Calu3 (cell line): ENCODE measurements around the gene VASP. TPM values are rescaled to one million over a fixed set of nuclear protein-coding genes. Genes with fewer than 3 reads are reported as not detected.
A peak's percentile ranks its signal among the peaks of the same experiment; 100 is the strongest.

Source experiments
- BruUV-seq: library from RNA; stranded (reverse); fragments of 400-500 nt; replicated peaks from 2 replicates; lab custom pipeline; 2021; lab: Mats Ljungman, UMichigan
- CTCF ChIA-PET: fragments of 300-600 bp; sonication (Branson Sonifier 250); formaldehyde crosslinking; loops from one replicate; lab custom pipeline; 2022; ENCODE audit warnings: antibody characterized with exemption; lab: Charles Lee
- DNase-seq: peaks from one replicate; pipeline ENCODE4 v3.0.0; 2022
- H3K27ac Mint-ChIP-seq: one replicate; pipeline ENCODE4 v1.8.0; 2022; ENCODE audit warnings: mixed read lengths; ENCODE audit not compliant: unreplicated experiment
- H3K27me3 Mint-ChIP-seq: one replicate; pipeline ENCODE4 v1.8.0; 2022; ENCODE audit warnings: mixed read lengths; ENCODE audit not compliant: unreplicated experiment
- H3K36me3 Mint-ChIP-seq: one replicate; pipeline ENCODE4 v1.8.0; 2022; ENCODE audit warnings: mild to moderate bottlenecking, moderate library complexity, mixed read lengths; ENCODE audit not compliant: insufficient read depth, unreplicated experiment
- H3K4me1 Mint-ChIP-seq: one replicate; pipeline ENCODE4 v1.8.0; 2022; ENCODE audit warnings: mild to moderate bottlenecking, low read depth, mixed read lengths; ENCODE audit not compliant: unreplicated experiment
- H3K4me3 Mint-ChIP-seq: one replicate; pipeline ENCODE4 v1.8.0; 2022; ENCODE audit warnings: mild to moderate bottlenecking, low read depth, moderate library complexity, mixed read lengths; ENCODE audit not compliant: unreplicated experiment
- H3K9me3 Mint-ChIP-seq: one replicate; pipeline ENCODE4 v1.8.0; 2022; ENCODE audit warnings: low read depth, mixed read lengths; ENCODE audit not compliant: unreplicated experiment
- CTCF ChIP-seq: fragments of 200-600 bp; IDR thresholded peaks from one replicate; pipeline ENCODE4 v1.8.0; 2022; ENCODE audit warnings: antibody characterized with exemption; ENCODE audit not compliant: unreplicated experiment
- intact Hi-C: fragments of 100-400 bp; cut with micrococcal nuclease; formaldehyde crosslinking; loops from one replicate; pipeline ENCODE4 v1.10.0; 2022; ENCODE audit not compliant: unreplicated experiment
- total RNA-seq: library from RNA; stranded (reverse); gene quantifications from 2 replicates; pipeline ENCODE4 v1.2.3, GENCODE V29; 2022

Gene VASP
- total RNA-seq, 1 experiment from 2014 or later: 194 TPM

GRCh38 chr19:45469945-45470761 lies 37.1 kb upstream of the VASP start:
- no TSS peak for BruUV-seq
- DNase-seq: peak; percentile 59
- peaks cover 30% of the 10 kb centered on the region for H3K4me1 Mint-ChIP-seq
- TF ChIP-seq CTCF: no peak
- no peaks in the 10 kb centered on the region for H3K9me3 Mint-ChIP-seq
- peak overlapping the region; percentile 86 for H3K4me3 Mint-ChIP-seq
- H3K36me3 Mint-ChIP-seq: peaks cover 96% of the 10 kb centered on the region
- peak overlapping the region; percentile 99 for H3K27ac Mint-ChIP-seq
- peaks cover 15% of the 10 kb centered on the region for H3K27me3 Mint-ChIP-seq
- intact Hi-C loops: loop anchor here (2.0 kb wide), 1 partner anchor 19 kb away; no protein-coding TSS in a partner anchor
- CTCF ChIA-PET: interaction anchor here (1.4 to 4.6 kb wide), 4 partner anchors 8 to 31 kb away, joined by 5 to 61 read pairs (median 30); no protein-coding TSS in a partner anchor

GRCh38 chr19:45470762-45471081 lies 36.6 kb upstream of the VASP start:
- H3K27me3 Mint-ChIP-seq: peaks cover 14% of the 10 kb centered on the region
- intact Hi-C loops: no loop called here
- no peaks in the 10 kb centered on the region for H3K9me3 Mint-ChIP-seq
- TF ChIP-seq CTCF: no peak
- peak overlapping the region; percentile 86 for H3K4me3 Mint-ChIP-seq
- H3K4me1 Mint-ChIP-seq: peaks cover 34% of the 10 kb centered on the region
- CTCF ChIA-PET: no interaction called here
- H3K27ac Mint-ChIP-seq: peak overlapping the region; percentile 99
- peaks cover 99% of the 10 kb centered on the region for H3K36me3 Mint-ChIP-seq
- no TSS peak for BruUV-seq
- DNase-seq: no peak

- Mint-ChIP-seq H3K9me3 (no peaks in the 10 kb centered on the region), H3K4me1 (peaks cover 38% of the 10 kb centered on the region), H3K27ac (peak overlapping the region; percentile 99), H3K27me3 (peaks cover 14% of the 10 kb centered on the region), H3K36me3 (peaks cover 98% of the 10 kb centered on the region), H3K4me3 (peak overlapping the region; percentile 20)
- CTCF ChIA-PET: no interaction called here
- BruUV-seq: no TSS peak
- no peak for DNase-seq
- intact Hi-C loops: no loop called here
- TF ChIP-seq CTCF: no peak
Observed at GRCh38 chr19:45471111-45471930, 36.0 kb upstream of the VASP start.

GRCh38 chr19:45471931-45472562 lies 35.2 kb upstream of the VASP start:
- H3K27me3 Mint-ChIP-seq: peaks cover 14% of the 10 kb centered on the region
- TF ChIP-seq CTCF: no peak
- BruUV-seq: no TSS peak
- CTCF ChIA-PET: interaction anchor here (1.4 kb wide), 1 partner anchor 33 kb away, joined by 4 read pairs; no protein-coding TSS in a partner anchor
- H3K9me3 Mint-ChIP-seq: no peaks in the 10 kb centered on the region
- no peak for DNase-seq
- peaks cover 98% of the 10 kb centered on the region for H3K36me3 Mint-ChIP-seq
- H3K4me3 Mint-ChIP-seq: peak overlapping the region; percentile 20
- peak overlapping the region; percentile 99 for H3K27ac Mint-ChIP-seq
- intact Hi-C loops: no loop called here
- peaks cover 45% of the 10 kb centered on the region for H3K4me1 Mint-ChIP-seq
